Measurements from ENCODE around the gene SHISAL1. TPM values are rescaled to one million over a fixed set of nuclear protein-coding genes. Genes with fewer than 3 reads are reported as not detected.

The SHISAL1 gene
- total RNA-seq, 2 experiments from 2014 or later: not detected

DNA sequence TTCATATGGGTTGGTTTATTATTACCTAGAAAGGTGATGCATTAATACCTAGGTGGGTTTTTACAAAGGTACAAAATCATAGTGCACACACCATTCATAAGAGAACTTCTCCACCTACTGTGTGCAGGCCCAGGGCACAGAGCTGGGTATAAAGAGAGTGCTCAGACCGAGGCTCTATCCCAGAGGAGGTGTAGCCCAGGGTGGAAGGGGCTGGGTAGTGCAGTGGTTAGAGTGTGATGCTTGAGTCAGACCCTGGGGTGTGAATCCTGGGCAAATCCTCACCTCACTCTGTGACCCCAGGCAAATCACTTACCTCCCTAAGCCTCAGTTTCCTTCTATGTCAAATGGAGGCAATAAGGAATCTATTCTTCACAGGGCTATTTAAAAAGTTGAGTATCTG is 99.8 kb downstream of the SHISAL1 start:
- ATAC-seq (ENCODE audit: poor library complexity): no peak
- ChIA-PET CTCF (no interaction called here), POLR2A (interaction anchor here (1.1 kb wide), 1 partner anchor 31 kb away, joined by 3 read pairs; no protein-coding TSS in a partner anchor)
- no peak overlapping the region for H3K27ac Mint-ChIP-seq
- H3K4me1 Mint-ChIP-seq (ENCODE audit: low read depth): no peaks in the 10 kb centered on the region
- TF ChIP-seq, protein P1, sequence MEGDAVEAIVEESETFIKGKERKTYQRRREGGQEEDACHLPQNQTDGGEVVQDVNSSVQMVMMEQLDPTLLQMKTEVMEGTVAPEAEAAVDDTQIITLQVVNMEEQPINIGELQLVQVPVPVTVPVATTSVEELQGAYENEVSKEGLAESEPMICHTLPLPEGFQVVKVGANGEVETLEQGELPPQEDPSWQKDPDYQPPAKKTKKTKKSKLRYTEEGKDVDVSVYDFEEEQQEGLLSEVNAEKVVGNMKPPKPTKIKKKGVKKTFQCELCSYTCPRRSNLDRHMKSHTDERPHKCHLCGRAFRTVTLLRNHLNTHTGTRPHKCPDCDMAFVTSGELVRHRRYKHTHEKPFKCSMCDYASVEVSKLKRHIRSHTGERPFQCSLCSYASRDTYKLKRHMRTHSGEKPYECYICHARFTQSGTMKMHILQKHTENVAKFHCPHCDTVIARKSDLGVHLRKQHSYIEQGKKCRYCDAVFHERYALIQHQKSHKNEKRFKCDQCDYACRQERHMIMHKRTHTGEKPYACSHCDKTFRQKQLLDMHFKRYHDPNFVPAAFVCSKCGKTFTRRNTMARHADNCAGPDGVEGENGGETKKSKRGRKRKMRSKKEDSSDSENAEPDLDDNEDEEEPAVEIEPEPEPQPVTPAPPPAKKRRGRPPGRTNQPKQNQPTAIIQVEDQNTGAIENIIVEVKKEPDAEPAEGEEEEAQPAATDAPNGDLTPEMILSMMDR (IDR thresholded peaks at IDR 0.05): no peak
- no peak for DNase-seq
- H3K9me3 ChIP-seq (ENCODE audit: control insufficient read depth in 1 of 2, insufficient read depth in 1 of 2, low read length in 2 of 2): peaks cover 0 to 22% of the 10 kb centered on the region in 2 experiments
- H3K4me1 ChIP-seq (ENCODE audit: insufficient read depth, low read length): no peaks in the 10 kb centered on the region
- H3K9me3 Mint-ChIP-seq: peaks cover 6% of the 10 kb centered on the region
- no peaks in the 10 kb centered on the region for H3K27me3 Mint-ChIP-seq
- H3K4me3 ChIP-seq (ENCODE audit: low read length): no peak overlapping the region
- H3K4me3 Mint-ChIP-seq: no peak overlapping the region
- intact Hi-C loops (cut with DNase I, micrococcal nuclease): no loop called here
- peaks cover 30% of the 10 kb centered on the region for H3K36me3 Mint-ChIP-seq (ENCODE audit: low read depth)
- no peak overlapping the region for H3K27ac ChIP-seq (ENCODE audit: low read depth in 1 of 2, low read length in 2 of 2)
- H3K27me3 ChIP-seq (ENCODE audit: control insufficient read depth in 1 of 2, insufficient read depth in 2 of 2, low read length in 2 of 2): no peaks in the 10 kb centered on the region
- H3K36me3 ChIP-seq (ENCODE audit: insufficient read depth, low read length): no peaks in the 10 kb centered on the region

DNA sequence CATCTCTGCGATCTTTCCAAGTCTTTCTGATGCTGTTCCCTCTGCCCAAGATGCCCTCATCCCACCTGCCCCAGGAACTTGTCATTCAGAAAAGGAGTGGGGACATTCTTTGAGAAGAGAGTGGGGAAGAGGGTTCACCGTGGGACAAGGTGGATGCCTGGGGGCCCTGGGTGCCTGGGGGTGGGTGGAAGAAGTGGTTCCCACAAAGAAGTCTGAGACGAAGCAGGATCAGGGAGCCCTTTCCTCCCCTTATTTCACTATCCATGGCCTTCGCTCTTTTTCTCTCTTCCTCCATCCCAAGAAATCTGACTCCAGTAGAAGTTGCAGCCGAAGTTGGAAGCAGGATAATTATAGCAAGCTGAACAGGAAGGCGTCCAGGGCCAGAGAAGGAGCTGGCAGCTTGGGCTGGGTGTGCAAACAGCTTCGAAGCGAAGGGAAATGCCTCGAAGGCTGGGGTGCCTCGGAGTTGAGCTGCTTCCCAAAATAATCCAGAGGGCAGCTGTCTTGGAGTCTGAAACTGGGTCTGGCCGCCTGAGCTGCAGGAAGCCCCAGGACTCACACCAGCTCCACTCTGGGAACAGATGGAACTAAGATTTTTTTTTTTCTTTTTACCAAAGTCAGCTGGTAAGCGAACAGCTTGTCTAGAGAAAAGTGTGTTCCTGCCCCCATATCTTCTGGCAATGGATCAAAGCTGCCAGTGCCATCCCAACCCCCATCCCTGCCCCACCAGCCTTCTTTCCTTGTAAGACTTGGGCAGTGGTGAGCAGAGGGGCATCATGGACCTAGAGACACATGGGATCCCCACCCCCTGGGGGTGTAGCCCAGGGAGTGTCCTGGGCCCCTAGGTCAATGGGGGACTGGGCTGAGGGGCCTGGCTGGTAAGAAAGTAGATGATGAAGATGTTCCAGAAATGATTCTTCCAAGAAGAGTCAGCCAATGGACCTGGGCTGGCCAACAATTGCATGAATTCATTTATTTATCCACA is 100.5 kb downstream of the SHISAL1 start:
- DNase-seq (no peak), ATAC-seq (ENCODE audit: poor library complexity) (no peak)
- POLR2A ChIA-PET: interaction anchor here (1.1 kb wide), 1 partner anchor 31 kb away, joined by 3 read pairs; no protein-coding TSS in a partner anchor
- TF ChIP-seq, protein P1 (IDR thresholded peaks at IDR 0.05): no peak
- CTCF ChIA-PET: no interaction called here
- Mint-ChIP-seq H3K4me1 (ENCODE audit: low read depth) (no peaks in the 10 kb centered on the region), H3K36me3 (ENCODE audit: low read depth) (peaks cover 30% of the 10 kb centered on the region), H3K27ac (no peak overlapping the region), H3K9me3 (peaks cover 6% of the 10 kb centered on the region), H3K4me3 (no peak overlapping the region), H3K27me3 (no peaks in the 10 kb centered on the region)
- Histone ChIP-seq H3K4me1 (ENCODE audit: insufficient read depth, low read length) (no peaks in the 10 kb centered on the region), H3K27ac (ENCODE audit: low read depth in 1 of 2, low read length in 2 of 2) (no peak overlapping the region), H3K9me3 (ENCODE audit: control insufficient read depth in 1 of 2, insufficient read depth in 1 of 2, low read length in 2 of 2) (peaks cover 0 to 26% of the 10 kb centered on the region in 2 experiments), H3K4me3 (ENCODE audit: low read length) (no peak overlapping the region), H3K27me3 (ENCODE audit: control insufficient read depth in 1 of 2, insufficient read depth in 2 of 2, low read length in 2 of 2) (no peaks in the 10 kb centered on the region), H3K36me3 (ENCODE audit: insufficient read depth, low read length) (no peaks in the 10 kb centered on the region)
- intact Hi-C loops (cut with DNase I, micrococcal nuclease): no loop called here

DNA sequence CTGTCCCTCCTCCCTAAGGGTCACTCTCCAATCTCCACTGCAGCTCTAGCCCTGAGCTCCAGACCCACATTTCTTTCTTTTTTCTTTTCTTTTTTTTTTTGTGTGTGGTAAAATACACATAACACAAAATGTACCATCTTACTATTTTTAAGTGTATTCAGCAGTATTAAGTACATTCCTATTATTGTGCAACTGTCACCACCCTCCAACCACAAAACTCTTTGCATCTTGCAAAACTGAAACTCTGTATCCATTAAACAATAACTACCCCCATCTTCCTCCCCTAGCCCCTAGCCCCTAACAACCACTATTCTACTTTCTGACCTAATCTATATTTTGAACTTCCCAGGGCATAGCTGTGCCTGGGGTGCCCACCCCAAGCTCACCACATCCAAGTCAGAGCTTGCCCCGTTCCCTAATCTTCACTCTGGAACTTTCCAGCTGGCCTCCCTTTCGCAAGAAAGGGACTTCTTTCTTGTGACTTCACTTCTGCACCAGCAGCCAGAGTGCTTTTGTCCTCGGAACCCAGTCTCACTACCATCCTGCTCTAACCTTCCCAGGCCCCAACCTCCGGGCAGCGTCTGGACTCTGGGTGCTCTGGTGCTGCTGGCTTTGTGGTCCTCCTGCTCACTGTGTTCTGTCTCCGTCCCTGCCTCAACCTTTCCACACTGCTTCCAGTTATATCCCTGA is 101.3 kb downstream of the SHISAL1 start:
- ATAC-seq (ENCODE audit: poor library complexity) (no peak), DNase-seq (no peak)
- H3K27ac ChIP-seq (ENCODE audit: low read depth in 1 of 2, low read length in 2 of 2): no peak overlapping the region
- Mint-ChIP-seq H3K4me3 (no peak overlapping the region), H3K4me1 (ENCODE audit: low read depth) (no peaks in the 10 kb centered on the region), H3K27ac (no peak overlapping the region), H3K36me3 (ENCODE audit: low read depth) (peaks cover 30% of the 10 kb centered on the region), H3K27me3 (no peaks in the 10 kb centered on the region), H3K9me3 (peaks cover 6% of the 10 kb centered on the region)
- TF ChIP-seq, protein P1 (IDR thresholded peaks at IDR 0.05): no peak
- POLR2A ChIA-PET: interaction anchor here (0.6 to 1.1 kb wide), 2 partner anchors 30 kb away, joined by 3 read pairs; no protein-coding TSS in a partner anchor
- intact Hi-C loops (cut with DNase I, micrococcal nuclease): no loop called here
- H3K4me1 ChIP-seq (ENCODE audit: insufficient read depth, low read length): no peaks in the 10 kb centered on the region
- H3K27me3 ChIP-seq (ENCODE audit: control insufficient read depth in 1 of 2, insufficient read depth in 2 of 2, low read length in 2 of 2): no peaks in the 10 kb centered on the region
- peaks cover under 1% of the 10 kb centered on the region for H3K36me3 ChIP-seq (ENCODE audit: insufficient read depth, low read length)
- peaks cover 0 to 23% of the 10 kb centered on the region in 2 experiments for H3K9me3 ChIP-seq (ENCODE audit: control insufficient read depth in 1 of 2, insufficient read depth in 1 of 2, low read length in 2 of 2)
- H3K4me3 ChIP-seq (ENCODE audit: low read length): no peak overlapping the region
- CTCF ChIA-PET: no interaction called here
